OCI-LY3 (cell line): ENCODE data around the gene E2F3.

ENCODE experiments used
- H2AFZ ChIP-seq: fragments of 200-600, 300-600 bp; shearing (Covaris generic); 2 replicates; pipeline ENCODE4 v1.6.0; 2014; ENCODE audit warnings: antibody characterized with exemption, low read depth, low read length
- H3K27ac ChIP-seq: fragments of 200-600, 300-600 bp; sonication (generic); 2 replicates; pipeline ENCODE4 v1.5.1; 2014; ENCODE audit warnings: mild to moderate bottlenecking, low read length, moderate library complexity, mixed read lengths
- H3K27me3 ChIP-seq: fragments of 200-600, 300-600 bp; sonication (generic); 2 replicates; pipeline ENCODE4 v1.6.1; 2014; ENCODE audit warnings: low read depth, low read length, mixed read lengths
- H3K36me3 ChIP-seq: fragments of 200-600, 300-600 bp; sonication (generic); replicated peaks from 2 replicates; pipeline ENCODE3; 2014; ENCODE audit warnings: low read depth, low read length, mixed read lengths
- H3K4me1 ChIP-seq: fragments of 300-600, 200-600 bp; sonication (generic); 2 replicates; pipeline ENCODE4 v1.6.1; 2014; ENCODE audit warnings: low read length, mixed read lengths
- H3K4me2 ChIP-seq: fragments of 200-600, 300-600 bp; sonication (generic); 2 replicates; pipeline ENCODE4 v1.6.1; 2014; ENCODE audit warnings: low read length, mixed read lengths
- H3K4me3 ChIP-seq: fragments of 300-600, 200-600 bp; sonication (generic); 2 replicates; pipeline ENCODE4 v1.5.1; 2014; ENCODE audit warnings: antibody characterized with exemption, mild to moderate bottlenecking, low read length, moderate library complexity
- H3K79me2 ChIP-seq: fragments of 300-600, 200-600 bp; shearing (Covaris generic); 2 replicates; pipeline ENCODE4 v1.6.1; 2014; ENCODE audit warnings: mild to moderate bottlenecking, low read length, mixed read lengths
- H3K9ac ChIP-seq: fragments of 300-600, 200-600 bp; shearing (Covaris generic); 2 replicates; pipeline ENCODE4 v1.6.0; 2014; ENCODE audit warnings: mild to moderate bottlenecking, low read length, moderate library complexity
- H3K9me3 ChIP-seq: fragments of 200-600, 300-600 bp; shearing (Covaris generic); 2 replicates; pipeline ENCODE4 v1.6.1; 2014; ENCODE audit warnings: low read length, mixed read lengths; ENCODE audit not compliant: insufficient read depth
- H4K20me1 ChIP-seq: fragments of 200-600, 300-600 bp; sonication (generic); 2 replicates; pipeline ENCODE4 v1.6.1; 2016; ENCODE audit warnings: low read length, mixed read lengths; ENCODE audit not compliant: insufficient read depth
- CTCF ChIP-seq: fragments of 200-600, 300-600 bp; sonication (generic); IDR thresholded peaks from 2 replicates; pipeline ENCODE4 v1.5.1; 2014; ENCODE audit warnings: antibody characterized with exemption, low read length, low read depth
- EZH2phosphoT487 ChIP-seq: fragments of 200-600 bp; shearing (Covaris generic); IDR thresholded peaks from 2 replicates; pipeline ENCODE4 v1.6.1; 2018; ENCODE audit warnings: antibody characterized with exemption, mixed run types, low read depth

The E2F3 gene

GRCh38 chr6:20441921-20442320, 40.2 kb downstream of the E2F3 start:
- Histone ChIP-seq H3K27me3 (no peaks in the 10 kb centered on the region), H3K4me2 (no peak overlapping the region), H3K4me3 (no peak overlapping the region), H3K36me3 (peaks cover 11% of the 10 kb centered on the region), H3K4me1 (no peaks in the 10 kb centered on the region), H2AFZ (no peak overlapping the region), H3K79me2 (peaks cover 80% of the 10 kb centered on the region), H3K27ac (no peak overlapping the region), H4K20me1 (peaks cover 31% of the 10 kb centered on the region), H3K9ac (no peak overlapping the region), H3K9me3 (no peaks in the 10 kb centered on the region)
- TF ChIP-seq EZH2phosphoT487 (no peak), CTCF (no peak)

GRCh38 chr6:20444786-20445271, 43.1 kb downstream of the E2F3 start:
- Histone ChIP-seq H3K27me3 (no peaks in the 10 kb centered on the region), H3K4me3 (no peak overlapping the region), H2AFZ (no peak overlapping the region), H3K4me2 (no peak overlapping the region), H3K4me1 (no peaks in the 10 kb centered on the region), H3K9ac (no peak overlapping the region), H3K79me2 (peaks cover 81% of the 10 kb centered on the region), H3K27ac (no peak overlapping the region), H4K20me1 (peaks cover 36% of the 10 kb centered on the region), H3K36me3 (peaks cover 5% of the 10 kb centered on the region), H3K9me3 (no peaks in the 10 kb centered on the region)
- TF ChIP-seq EZH2phosphoT487 (no peak), CTCF (no peak)

- Histone ChIP-seq H3K79me2 (peaks cover 83% of the 10 kb centered on the region), H3K4me3 (no peak overlapping the region), H3K4me2 (no peak overlapping the region), H3K27ac (no peak overlapping the region), H3K4me1 (no peaks in the 10 kb centered on the region), H3K9ac (no peak overlapping the region), H3K9me3 (no peaks in the 10 kb centered on the region), H2AFZ (no peak overlapping the region), H3K36me3 (peaks cover 4% of the 10 kb centered on the region), H3K27me3 (no peaks in the 10 kb centered on the region), H4K20me1 (peaks cover 38% of the 10 kb centered on the region)
- TF ChIP-seq EZH2phosphoT487: no peak
- no peak for TF ChIP-seq CTCF
Observed at GRCh38 chr6:20447157-20447556, 45.5 kb downstream of the E2F3 start.

- no peak overlapping the region for H3K4me2 ChIP-seq
- H3K36me3 ChIP-seq: peaks cover 4% of the 10 kb centered on the region
- no peak overlapping the region for H2AFZ ChIP-seq
- no peak overlapping the region for H3K27ac ChIP-seq
- H3K79me2 ChIP-seq: peaks cover 83% of the 10 kb centered on the region
- peaks cover 38% of the 10 kb centered on the region for H4K20me1 ChIP-seq
- no peak overlapping the region for H3K9ac ChIP-seq
- no peaks in the 10 kb centered on the region for H3K27me3 ChIP-seq
- no peak overlapping the region for H3K4me3 ChIP-seq
- H3K9me3 ChIP-seq: no peaks in the 10 kb centered on the region
- H3K4me1 ChIP-seq: no peaks in the 10 kb centered on the region
- TF ChIP-seq CTCF: no peak
- TF ChIP-seq EZH2phosphoT487: no peak
Observed at GRCh38 chr6:20447581-20448132, 46.0 kb downstream of the E2F3 start.
